Left lung (tissue), 10 donors: Measurements from ENCODE around the gene ZBTB1. TPM values are rescaled to one million over a fixed set of nuclear protein-coding genes. Genes with fewer than 3 reads are reported as not detected.

Source experiments
- ATAC-seq: fragments of 200-7000 bp; cut with Tn5 transposase; one replicate; pipeline ENCODE4 v1.9.1; 2020; ENCODE audit warnings: moderate library complexity
- DNase-seq, 4 donors: peaks; one replicate each; pipeline ENCODE4 v3.0.0-alpha.2; 2013 to 2020
- H3K27ac ChIP-seq, 2 donors: fragments of 200-600 bp; sonication (generic) in 1 of 2; one replicate each; pipeline versions ENCODE4 v1.5.0 to v1.8.0; 2020 to 2021
- H3K27me3 ChIP-seq, 2 donors: fragments of 200-600 bp; sonication (generic) in 1 of 2; one replicate each; pipeline versions ENCODE4 v1.5.0 to v1.8.0; 2020 to 2021
- H3K36me3 ChIP-seq, 2 donors: fragments of 200-600 bp; sonication (generic) in 1 of 2; one replicate each; pipeline versions ENCODE4 v1.5.0 to v1.8.0; 2020 to 2021
- H3K4me1 ChIP-seq, 2 donors: fragments of 200-600 bp; one replicate each; pipeline ENCODE4 v1.8.0; 2021
- H3K4me3 ChIP-seq, 2 donors: fragments of 200-600 bp; sonication (generic) in 1 of 2; one replicate each; pipeline versions ENCODE4 v1.5.0 to v1.8.0; 2020 to 2021; ENCODE audit warnings: mild to moderate bottlenecking in 1 of 2
- H3K9me3 ChIP-seq, 2 donors: fragments of 200-600 bp; sonication (generic) in 1 of 2; one replicate each; pipeline versions ENCODE4 v1.5.0 to v1.8.0; 2020 to 2021
- intact Hi-C, 2 donors: fragments of 100-400 bp; cut with DNase I; formaldehyde crosslinking; loops; one replicate each; pipeline versions ENCODE4 v1.11.2 to v1.14.2; 2022
- polyA plus RNA-seq, 6 donors: library from polyadenylated mRNA; unstranded; fragments of 120-200 nt; gene quantifications; one replicate each; pipeline ENCODE4 v1.2.1, GENCODE V29; 2013; ENCODE audit not compliant: insufficient read length in 6 of 6
- total RNA-seq, 2 donors: library from RNA; stranded (reverse); fragmentation: NEBNext Ultra II Directional; extraction: Animal tissue kit (Norgen Biotek cat#: 25700); gene quantifications; one replicate each; pipeline ENCODE4 v1.2.1, GENCODE V29; 2021
- TF ChIP-seq, protein P1 (sequence below), 2 donors: fragments of 200-600 bp; sonication (generic) in 1 of 2; IDR thresholded peaks; one replicate each; pipeline versions ENCODE4 v1.5.0 to v1.8.0; 2021; ENCODE audit warnings: antibody characterized with exemption in 2 of 2
- donor health status: DM: no; HTN: yes; CAD: no.
- donor health status: DM: no; HTN: no; CAD: no.

Gene ZBTB1
- total and polyA plus RNA-seq, 8 donors: 35.5 to 75.8 (median 70.3) TPM

DNA sequence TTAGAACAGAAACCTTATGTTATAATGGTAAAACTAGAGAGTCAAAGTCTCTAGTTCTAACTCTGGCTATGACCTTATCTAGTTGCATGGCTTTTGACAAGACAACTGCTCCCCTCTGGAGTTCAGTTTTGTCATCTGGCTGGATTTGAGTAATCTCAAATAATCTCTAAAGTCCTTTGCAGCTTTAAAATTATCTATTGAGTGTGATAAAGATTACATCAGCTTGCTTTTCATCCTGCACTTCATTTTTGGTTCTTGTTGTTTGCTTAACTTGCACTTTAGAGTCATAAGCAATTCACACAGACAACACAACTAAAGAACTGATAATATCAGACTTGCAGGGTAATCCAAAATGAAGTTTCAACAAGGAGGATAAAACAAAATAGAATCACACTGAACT is 37.0 kb upstream of the ZBTB1 start:
- DNase-seq (no peak), ATAC-seq (no peak)
- TF ChIP-seq, protein P1, sequence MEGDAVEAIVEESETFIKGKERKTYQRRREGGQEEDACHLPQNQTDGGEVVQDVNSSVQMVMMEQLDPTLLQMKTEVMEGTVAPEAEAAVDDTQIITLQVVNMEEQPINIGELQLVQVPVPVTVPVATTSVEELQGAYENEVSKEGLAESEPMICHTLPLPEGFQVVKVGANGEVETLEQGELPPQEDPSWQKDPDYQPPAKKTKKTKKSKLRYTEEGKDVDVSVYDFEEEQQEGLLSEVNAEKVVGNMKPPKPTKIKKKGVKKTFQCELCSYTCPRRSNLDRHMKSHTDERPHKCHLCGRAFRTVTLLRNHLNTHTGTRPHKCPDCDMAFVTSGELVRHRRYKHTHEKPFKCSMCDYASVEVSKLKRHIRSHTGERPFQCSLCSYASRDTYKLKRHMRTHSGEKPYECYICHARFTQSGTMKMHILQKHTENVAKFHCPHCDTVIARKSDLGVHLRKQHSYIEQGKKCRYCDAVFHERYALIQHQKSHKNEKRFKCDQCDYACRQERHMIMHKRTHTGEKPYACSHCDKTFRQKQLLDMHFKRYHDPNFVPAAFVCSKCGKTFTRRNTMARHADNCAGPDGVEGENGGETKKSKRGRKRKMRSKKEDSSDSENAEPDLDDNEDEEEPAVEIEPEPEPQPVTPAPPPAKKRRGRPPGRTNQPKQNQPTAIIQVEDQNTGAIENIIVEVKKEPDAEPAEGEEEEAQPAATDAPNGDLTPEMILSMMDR (IDR thresholded peaks at IDR 0.05): no peak
- no peak overlapping the region for H3K4me3 ChIP-seq
- peaks cover 0 to 13% of the 10 kb centered on the region in 2 donors for H3K4me1 ChIP-seq
- no peaks in the 10 kb centered on the region for H3K36me3 ChIP-seq
- intact Hi-C loops: no loop called here
- H3K27ac ChIP-seq: no peak overlapping the region
- H3K9me3 ChIP-seq: no peaks in the 10 kb centered on the region
- peaks cover 0 to 24% of the 10 kb centered on the region in 2 donors for H3K27me3 ChIP-seq

- DNase-seq (no peak), ATAC-seq (no peak)
- no peak overlapping the region for H3K4me3 ChIP-seq
- H3K4me1 ChIP-seq: peaks cover 0 to 13% of the 10 kb centered on the region in 2 donors
- no peak overlapping the region for H3K27ac ChIP-seq
- TF ChIP-seq, protein P1 (IDR thresholded peaks at IDR 0.05): no peak
- no peaks in the 10 kb centered on the region for H3K36me3 ChIP-seq
- H3K27me3 ChIP-seq: peaks cover 0 to 24% of the 10 kb centered on the region in 2 donors
- intact Hi-C loops: no loop called here
- no peaks in the 10 kb centered on the region for H3K9me3 ChIP-seq
Measured at GRCh38 chr14:64468451-64468850, 36.1 kb upstream of the ZBTB1 start.

- Histone ChIP-seq H3K27me3 (no peaks in the 10 kb centered on the region), H3K4me3 (no peak overlapping the region), H3K9me3 (no peaks in the 10 kb centered on the region), H3K36me3 (no peaks in the 10 kb centered on the region), H3K4me1 (no peaks in the 10 kb centered on the region), H3K27ac (no peak overlapping the region)
- TF ChIP-seq, protein P1 (IDR thresholded peaks at IDR 0.05): no peak
- intact Hi-C loops: loop anchor here in 1 of 2 donors (10.0 kb wide), 1 partner anchor 129 kb away; no protein-coding TSS in a partner anchor
- ATAC-seq: no peak
- DNase-seq: no peak
Measured at GRCh38 chr14:64474041-64474440, 30.5 kb upstream of the ZBTB1 start.

- no peaks in the 10 kb centered on the region for H3K9me3 ChIP-seq
- TF ChIP-seq, protein P1 (IDR thresholded peaks at IDR 0.05): no peak
- intact Hi-C loops: loop anchor here in 1 of 2 donors (10.0 kb wide), 1 partner anchor 130 kb away; no protein-coding TSS in a partner anchor
Measured at GRCh38 chr14:64474698-64475097, 29.9 kb upstream of the ZBTB1 start.

GRCh38 chr14:64475585-64476273 is 28.8 kb upstream of the ZBTB1 start:
- intact Hi-C loops: loop anchor here in 1 of 2 donors (10.0 kb wide), 1 partner anchor 131 kb away; no protein-coding TSS in a partner anchor
- Histone ChIP-seq H3K9me3 (no peaks in the 10 kb centered on the region), H3K4me1 (no peaks in the 10 kb centered on the region), H3K36me3 (no peaks in the 10 kb centered on the region), H3K27me3 (no peaks in the 10 kb centered on the region), H3K4me3 (no peak overlapping the region), H3K27ac (no peak overlapping the region)
- no peak for ATAC-seq
- TF ChIP-seq, protein P1 (IDR thresholded peaks at IDR 0.05): no peak
- no peak for DNase-seq

More at GRCh38 chr14:64474698-64475097, 29.9 kb upstream of the ZBTB1 start:
- DNase-seq: no peak
- ATAC-seq: no peak
- H3K27me3 ChIP-seq: no peaks in the 10 kb centered on the region
- no peak overlapping the region for H3K4me3 ChIP-seq
- H3K36me3 ChIP-seq: no peaks in the 10 kb centered on the region
- H3K4me1 ChIP-seq: no peaks in the 10 kb centered on the region
- no peak overlapping the region for H3K27ac ChIP-seq
